Activated CD8-positive, alpha-beta memory T cell treated with anti-CD3 and anti-CD28 coated beads, Interleukin-2, amount 50 U/mL, for 24 hours (primary cell): ENCODE data around the gene ACTG1.

Experiments
- DNase-seq: peaks from one replicate; pipeline ENCODE4 v3.0.0-alpha.2; 2020; ENCODE audit errors: extremely low read depth

ACTG1 gene

GRCh38 chr17:81498953-81499600 is 13.5 kb downstream of the ACTG1 start:
- DNase-seq: no peak

- DNase-seq: no peak
Measured at GRCh38 chr17:81494626-81495377, 17.8 kb downstream of the ACTG1 start.

- DNase-seq: no peak
Measured at GRCh38 chr17:81493198-81494038, 19.2 kb downstream of the ACTG1 start.

- no peak for DNase-seq
Measured at GRCh38 chr17:81492706-81493105, 19.9 kb downstream of the ACTG1 start.

DNA sequence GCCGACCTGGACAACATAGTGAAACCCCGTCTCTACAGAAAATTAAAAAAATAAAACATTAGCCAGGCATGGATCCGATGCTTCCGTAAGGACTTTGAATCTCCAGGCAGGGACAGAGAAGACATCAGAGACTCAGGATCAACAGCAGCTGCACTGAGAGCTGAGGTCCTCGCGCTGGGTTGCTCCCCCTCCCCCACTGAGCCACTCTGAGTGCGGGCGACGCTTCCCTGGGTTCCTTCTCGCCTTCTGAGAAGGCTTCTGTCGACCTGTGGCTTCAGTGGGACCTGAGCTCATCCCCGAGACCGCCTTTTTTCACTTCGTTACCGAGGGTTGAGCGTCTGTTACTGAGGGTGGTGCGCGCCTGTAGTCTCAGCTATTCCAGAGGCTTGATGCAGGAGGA is 20.4 kb downstream of the ACTG1 start:
- no peak for DNase-seq

DNA sequence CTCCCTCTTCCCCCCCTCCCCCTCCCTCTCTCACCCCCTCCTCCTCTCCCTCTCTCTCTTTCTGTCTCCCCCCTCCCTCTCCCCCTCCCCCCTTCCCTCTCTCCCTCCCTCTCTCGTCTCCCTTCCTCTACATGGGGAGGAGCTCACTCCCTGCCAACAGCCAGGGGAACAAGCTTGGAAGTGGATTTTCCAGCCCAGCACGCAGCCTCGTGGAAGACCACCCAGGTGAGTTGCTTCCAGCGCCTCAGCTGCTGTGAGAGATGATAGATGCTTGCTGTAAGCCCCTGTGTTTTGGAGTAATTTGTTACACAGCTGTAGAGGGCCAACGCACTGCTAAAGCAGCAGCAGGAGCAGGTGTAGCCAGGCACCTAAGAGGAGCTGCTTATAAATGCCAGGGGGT is 20.8 kb downstream of the ACTG1 start:
- DNase-seq: no peak

DNA sequence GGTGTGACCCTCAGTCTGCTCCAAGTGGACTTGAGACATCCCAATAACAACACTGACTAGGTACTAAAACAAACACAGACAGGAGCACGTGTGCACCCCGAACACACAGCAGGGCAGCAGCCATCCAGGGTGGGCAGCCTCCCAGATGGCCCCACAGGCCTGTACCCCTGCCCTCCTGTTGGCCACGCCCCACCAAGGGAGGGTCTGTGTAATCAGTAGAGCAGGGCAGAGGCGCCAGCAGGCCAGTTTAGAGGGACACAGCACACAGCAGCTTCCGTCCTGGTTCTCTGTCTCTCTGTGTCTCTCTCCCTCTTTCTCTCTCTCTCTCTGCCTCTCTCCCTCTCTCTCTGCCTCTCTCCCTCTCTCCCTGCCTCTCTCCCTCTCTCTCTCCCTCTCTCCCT is 21.4 kb downstream of the ACTG1 start:
- no peak for DNase-seq

DNA sequence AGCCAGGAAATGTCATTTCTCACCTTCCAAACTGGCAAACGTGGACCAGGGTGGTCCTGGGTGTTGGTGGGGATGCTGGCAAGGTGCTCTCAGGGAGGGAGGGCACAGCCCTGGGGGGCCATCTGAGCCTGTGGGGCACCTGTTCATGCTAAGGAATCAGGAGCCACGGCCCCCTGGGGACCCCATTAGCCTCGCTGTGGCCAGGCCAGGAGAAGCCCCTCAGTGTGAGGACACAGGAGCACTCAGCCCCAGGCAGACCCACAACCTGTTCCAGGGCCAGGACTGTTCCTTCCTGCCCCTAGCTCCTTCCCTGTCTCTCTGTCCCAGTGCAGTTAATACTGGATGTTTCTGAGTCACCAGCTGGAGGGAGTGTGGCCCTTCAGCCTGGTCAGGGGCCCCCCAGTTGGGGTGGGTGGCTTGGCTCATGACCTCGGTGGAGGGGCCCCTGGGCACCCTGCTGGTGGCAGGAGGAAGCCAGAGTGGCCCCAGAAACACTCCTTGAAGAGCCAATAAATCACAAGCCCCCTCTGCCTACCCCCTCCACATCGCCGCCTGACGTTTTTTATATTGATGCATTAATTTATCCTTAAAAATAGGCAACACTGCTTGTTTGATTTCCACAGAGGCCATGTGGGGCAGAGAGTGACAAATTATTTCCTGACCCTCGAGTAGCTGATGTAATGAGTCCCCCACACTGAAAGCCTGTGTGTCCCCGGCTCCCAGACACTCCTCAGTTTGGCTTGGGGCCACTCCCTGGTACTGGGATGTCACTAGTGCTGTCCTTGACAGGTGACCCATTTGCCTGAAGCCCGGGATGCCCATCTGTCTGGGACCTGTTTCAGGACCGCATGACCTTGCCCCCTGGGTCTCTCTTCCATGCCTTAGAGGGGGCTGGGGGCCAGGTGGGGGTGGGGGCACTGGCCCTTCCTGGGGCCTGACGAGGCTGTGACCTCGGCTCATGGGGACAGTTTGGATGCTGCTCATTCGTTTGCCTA is 22.3 kb downstream of the ACTG1 start:
- no peak for DNase-seq

DNA sequence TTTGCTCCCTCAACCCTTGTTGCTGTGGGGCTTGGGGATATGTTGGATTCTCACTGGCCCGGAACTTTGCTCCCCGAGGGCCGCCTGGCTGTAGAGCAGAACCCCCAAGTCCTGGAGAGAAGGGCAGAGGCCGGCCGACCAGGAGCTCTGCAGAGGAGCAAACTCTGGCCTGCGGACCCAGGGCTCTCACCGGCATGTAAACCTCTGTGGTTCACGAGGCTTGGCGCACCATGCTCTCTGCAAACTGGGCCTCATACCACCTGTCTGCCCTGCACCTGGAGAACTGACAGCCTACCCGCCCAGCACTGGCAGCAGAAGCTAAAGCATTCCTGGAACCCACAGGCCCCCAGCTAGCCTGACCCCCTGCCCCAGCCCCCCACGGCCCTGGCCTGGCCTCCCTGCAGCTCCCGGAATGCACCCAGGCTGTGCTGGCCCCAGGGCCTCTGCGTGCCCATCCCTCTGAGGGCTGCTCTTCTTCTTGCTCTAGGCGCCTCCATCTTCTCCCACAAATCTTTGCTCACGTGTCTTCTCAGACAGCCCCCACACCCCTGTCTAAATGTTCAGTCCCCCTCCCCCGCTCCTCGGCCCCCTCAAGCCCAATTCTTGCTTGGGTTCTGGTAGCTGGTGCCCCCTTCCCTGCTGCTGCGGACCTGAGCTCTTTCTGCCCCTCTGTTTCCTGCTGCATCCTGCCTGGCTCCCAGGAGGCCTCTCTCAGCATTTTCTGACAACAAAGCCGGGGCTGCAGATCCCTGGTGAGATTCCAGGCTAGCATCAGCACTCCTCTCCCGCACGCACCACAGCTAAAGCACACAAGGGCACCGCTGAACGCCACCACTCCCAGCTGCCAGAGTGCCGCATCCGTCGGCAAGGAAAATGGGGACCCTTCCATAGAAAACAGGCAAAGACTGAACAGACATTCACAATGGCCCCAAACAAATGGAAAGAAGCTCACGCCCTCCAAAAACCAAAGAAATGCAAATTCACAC is 23.3 kb downstream of the ACTG1 start:
- DNase-seq: no peak

DNA sequence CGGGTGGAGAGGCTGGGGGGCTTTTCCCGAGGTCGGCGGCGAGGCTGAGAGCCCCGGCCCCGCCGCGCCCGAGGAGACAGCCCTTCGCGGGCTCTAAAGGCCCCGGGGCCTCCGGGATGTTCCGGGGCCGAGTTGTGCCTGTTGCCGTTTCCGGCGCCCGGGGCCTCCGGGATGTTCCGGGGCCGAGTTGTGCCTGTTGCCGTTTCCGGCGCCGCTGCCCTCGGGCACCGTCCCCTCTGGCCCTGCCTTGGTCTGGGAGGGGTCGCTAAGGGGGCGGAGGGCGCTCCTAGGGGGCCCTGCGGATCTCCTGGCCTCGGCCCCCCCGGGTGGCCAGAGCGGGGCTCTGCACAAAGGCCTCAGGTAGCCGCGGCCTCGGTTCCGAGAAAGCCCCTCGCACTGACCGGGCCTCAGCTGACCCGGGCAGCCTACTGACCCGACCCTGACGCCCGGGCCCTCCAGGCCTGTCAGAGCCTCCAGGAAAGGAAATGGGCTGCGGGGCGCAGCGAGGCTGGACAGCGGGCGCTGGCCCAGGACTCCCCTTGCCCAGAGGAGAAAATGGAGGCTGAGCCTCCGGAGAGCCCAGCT is 24.2 kb downstream of the ACTG1 start:
- no peak for DNase-seq

GRCh38 chr17:81487487-81488275 is 24.9 kb downstream of the ACTG1 start:
- DNase-seq: no peak

GRCh38 chr17:81487089-81487486 is 25.5 kb downstream of the ACTG1 start:
- no peak for DNase-seq

GRCh38 chr17:81486199-81486810 is 26.3 kb downstream of the ACTG1 start:
- no peak for DNase-seq

DNA sequence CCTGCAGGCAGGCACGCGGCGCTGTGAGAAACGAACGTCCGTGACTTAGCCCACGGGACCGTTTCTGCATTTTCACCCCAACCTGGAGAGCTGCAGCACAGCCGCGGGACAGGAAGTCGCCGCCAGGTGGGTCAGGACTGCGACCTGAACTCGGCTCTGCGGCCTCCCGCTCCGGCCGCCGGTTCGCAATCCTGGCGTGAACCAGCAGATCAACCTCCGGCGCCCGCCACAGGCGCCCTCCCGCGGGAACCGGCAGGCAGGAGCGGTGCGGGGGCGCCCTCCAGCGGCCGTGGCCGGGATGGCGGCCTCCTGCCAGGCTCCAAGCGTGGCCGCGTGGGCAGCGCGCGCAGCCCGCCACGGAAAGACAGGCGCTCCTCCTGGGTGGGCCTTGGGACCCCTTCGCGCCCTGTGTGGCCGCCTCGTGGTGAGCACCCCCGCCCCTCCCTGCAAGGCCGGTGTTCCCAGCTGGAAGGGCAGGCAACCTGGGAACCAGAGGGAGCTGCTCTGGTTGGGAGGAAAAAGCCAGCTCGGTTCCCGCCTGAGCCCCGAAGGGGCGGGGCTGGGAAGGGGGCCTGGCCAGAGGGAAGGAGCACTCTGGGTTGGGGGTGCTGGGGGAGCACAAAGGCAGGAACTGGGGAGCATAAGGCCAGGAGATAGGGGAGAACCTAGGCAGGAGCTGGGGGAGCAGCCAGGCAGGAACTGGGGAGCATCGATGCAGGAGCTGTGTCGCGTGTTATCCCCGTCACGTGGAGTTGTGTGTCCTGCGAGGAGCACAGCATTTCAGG is 28.2 kb downstream of the ACTG1 start:
- peak; percentile 45 for DNase-seq

DNA sequence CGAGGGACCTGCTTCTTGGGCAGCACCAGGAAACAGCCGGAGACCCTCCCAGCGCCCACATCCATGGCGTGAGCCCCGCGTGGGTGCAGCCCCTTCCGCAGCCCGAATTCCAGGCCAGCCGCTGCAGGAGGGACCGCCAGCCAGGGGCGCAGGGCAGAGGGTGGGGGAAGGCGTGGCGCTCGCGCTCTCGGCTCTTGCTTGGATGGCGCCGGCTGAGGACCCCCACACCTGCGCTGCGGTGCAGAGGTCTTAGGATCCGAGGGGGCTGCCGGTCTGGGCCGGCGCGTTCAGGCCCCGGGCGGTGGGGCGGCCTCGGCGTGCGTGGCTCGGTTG is 28.8 kb downstream of the ACTG1 start:
- no peak for DNase-seq

DNA sequence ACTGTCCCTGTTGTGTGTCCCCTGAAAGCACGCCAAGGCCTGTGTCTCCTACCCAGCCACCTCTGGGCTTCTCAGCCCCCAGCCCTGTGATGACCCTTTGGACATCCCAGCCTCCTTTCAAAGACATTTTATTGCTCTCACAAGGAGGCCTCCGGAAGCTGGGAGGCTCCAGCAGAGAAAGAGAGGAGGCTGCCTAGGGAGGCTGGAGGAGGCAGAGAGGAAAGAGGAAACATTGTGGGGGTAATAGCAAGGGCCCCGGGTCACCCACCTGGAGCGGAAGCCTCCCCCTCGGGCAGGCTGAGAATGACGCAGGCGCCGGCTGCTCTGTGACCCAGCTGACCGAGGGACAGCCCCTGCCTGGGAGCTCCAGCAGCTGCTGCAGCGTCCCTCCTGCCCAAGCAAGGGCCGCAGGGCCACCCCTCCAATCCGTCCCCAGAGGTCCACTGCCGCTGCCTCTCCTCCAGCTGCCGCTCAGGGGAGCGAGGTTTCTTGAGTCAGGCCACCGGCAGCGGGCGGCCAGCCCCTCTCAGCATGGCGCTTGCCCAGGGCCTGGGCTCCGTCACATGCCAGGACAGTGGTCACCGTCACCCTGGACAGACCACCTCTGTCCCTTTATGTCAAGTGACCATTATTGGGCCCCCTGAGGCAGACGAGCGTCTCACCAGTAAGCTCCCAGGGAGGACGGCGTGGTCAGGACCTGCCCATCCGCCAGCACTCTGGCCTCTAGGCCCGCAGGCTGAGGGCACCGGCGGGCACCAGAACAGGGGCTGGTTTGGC is 29.3 kb downstream of the ACTG1 start:
- DNase-seq: no peak

- DNase-seq: no peak
Measured at GRCh38 chr17:81482673-81483072, 29.9 kb downstream of the ACTG1 start.
